T-helper 17 cell (primary cell): ENCODE results near the gene CAPZA1. TPM values are rescaled to one million over a fixed set of nuclear protein-coding genes. Genes with fewer than 3 reads are reported as not detected.

ENCODE experiments used
- ATAC-seq: fragments of 150-1000 bp; cut with Tn5 transposase; 2 replicates; pipeline ENCODE4 v1.10.0; 2021; ENCODE audit warnings: mild to moderate bottlenecking, moderate library complexity
- DNase-seq, 3 donors: peaks; one replicate each; pipeline versions ENCODE4 v3.0.0 to v3.0.0-alpha.2; 2020 to 2021
- H3K9me3 ChIP-seq: one replicate; pipeline ENCODE4 v1.7.0; 2013; ENCODE audit warnings: low read length, mild to moderate bottlenecking; ENCODE audit not compliant: control insufficient read depth, poor library complexity, severe bottlenecking
- H3K27ac Mint-ChIP-seq: one replicate; pipeline ENCODE4 v1.8.0; 2022; ENCODE audit warnings: mild to moderate bottlenecking, moderate library complexity, mixed read lengths
- H3K27me3 Mint-ChIP-seq: one replicate; pipeline ENCODE4 v1.8.0; 2022; ENCODE audit warnings: mixed read lengths
- H3K36me3 Mint-ChIP-seq: one replicate; pipeline ENCODE4 v1.8.0; 2022; ENCODE audit warnings: low read depth, mixed read lengths
- H3K4me1 Mint-ChIP-seq: one replicate; pipeline ENCODE4 v1.8.0; 2022; ENCODE audit warnings: mild to moderate bottlenecking, mixed read lengths
- H3K4me3 Mint-ChIP-seq: one replicate; pipeline ENCODE4 v1.8.0; 2022; ENCODE audit warnings: mild to moderate bottlenecking, moderate library complexity, mixed read lengths
- total RNA-seq, 4 donors: library from RNA in 2 of 4; stranded (reverse) in 2 of 4; gene quantifications; one replicate each; pipeline ENCODE4 v1.2.3 and lab custom pipeline; 2022 to 2026

The CAPZA1 gene
- total RNA-seq, 2 donors from 2014 or later: 203 to 224 TPM

DNA sequence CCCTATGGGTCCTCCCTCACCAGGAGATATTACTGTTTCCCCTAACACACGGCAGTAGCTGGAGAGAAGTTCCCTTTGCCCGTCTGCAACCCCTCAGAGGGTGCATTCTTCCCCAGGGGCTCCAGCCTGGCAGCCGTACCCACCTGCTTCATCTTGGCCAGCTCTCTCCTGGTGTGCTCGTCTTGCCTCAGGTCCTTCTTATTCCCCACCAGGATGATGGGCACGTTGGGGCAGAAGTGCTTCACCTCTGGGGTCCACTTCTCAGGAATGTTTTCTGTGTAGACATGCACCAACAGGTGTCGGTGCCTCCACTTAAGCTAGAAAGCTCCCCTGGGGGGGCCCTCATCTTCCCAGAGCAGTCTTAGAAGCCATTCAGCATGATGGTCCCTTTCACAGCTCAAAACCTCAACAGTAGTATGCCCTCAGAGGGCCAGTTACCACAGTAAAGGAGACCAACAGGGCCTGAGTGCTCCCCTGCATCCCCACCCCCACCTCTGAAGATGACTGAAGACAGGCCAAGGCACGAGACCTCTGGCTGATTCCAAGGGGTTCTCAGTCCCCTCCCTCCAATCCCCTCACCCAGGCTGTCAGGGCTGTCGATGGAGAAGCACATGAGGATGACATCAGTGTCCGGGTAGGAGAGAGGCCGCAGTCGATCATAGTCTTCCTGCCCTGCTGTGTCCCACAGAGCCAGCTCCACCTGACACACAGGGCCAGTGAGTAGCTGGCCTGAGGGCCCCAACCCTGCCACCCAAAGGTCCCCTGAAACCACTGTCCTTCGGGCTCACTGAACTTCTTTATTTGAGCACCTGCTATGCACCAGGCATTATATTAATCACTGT, 83.0 kb downstream of the CAPZA1 start:
- no peak for ATAC-seq
- no peaks in the 10 kb centered on the region for H3K9me3 ChIP-seq
- Mint-ChIP-seq H3K36me3 (peaks cover 6% of the 10 kb centered on the region), H3K4me1 (peaks cover 41% of the 10 kb centered on the region), H3K27ac (peak overlapping the region; percentile 78), H3K4me3 (no peak overlapping the region), H3K27me3 (no peaks in the 10 kb centered on the region)
- no peak for DNase-seq

DNA sequence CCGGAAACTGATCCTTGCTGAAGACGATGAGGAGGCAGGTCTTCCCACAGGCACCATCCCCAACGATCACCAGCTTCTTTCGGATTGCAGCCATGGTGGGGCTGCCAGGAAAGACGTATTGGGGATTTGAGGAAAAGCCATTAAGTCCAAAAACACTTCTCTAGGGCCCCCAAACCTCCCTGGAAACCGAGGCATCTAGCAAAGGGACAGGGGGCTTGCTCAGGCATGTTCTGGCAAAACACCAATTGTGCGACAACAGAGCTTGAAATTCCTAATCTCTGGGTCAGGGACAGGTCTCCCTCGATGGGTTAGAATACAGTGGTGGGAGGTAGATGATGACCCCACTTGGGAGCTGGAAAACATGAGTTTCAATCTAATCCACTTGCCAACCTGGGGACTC, 84.1 kb downstream of the CAPZA1 start:
- no peak for ATAC-seq
- H3K27me3 Mint-ChIP-seq: no peaks in the 10 kb centered on the region
- H3K4me1 Mint-ChIP-seq: peaks cover 43% of the 10 kb centered on the region
- H3K9me3 ChIP-seq: no peaks in the 10 kb centered on the region
- no peak for DNase-seq
- H3K4me3 Mint-ChIP-seq: no peak overlapping the region
- H3K27ac Mint-ChIP-seq: peak overlapping the region; percentile 92
- H3K36me3 Mint-ChIP-seq: peaks cover 6% of the 10 kb centered on the region

DNA sequence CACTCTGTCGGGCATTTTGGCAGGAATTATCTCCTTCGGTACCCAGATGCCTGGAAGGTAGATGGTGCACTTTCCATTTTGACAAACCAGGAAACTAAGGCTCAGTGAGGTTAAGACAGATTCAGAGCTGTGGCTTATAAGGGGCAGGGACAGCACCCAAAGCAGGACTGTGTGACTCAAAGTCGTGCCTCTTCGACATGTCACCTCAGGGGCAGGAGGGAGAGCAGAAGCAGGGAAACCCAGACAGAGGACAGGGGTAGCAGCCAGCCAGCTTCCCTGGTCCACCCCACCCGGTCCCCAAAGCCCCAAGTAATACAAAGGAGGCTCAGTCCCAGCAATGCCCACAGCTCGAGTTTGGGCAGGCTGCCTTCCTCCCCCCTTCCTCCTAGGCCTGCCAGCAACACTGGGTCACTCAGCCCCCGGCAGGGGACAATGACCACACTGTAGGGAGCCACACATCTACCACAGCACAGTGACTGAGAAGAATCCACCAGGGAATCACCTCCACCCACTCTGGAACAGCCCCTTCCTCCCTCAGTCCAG, 84.8 kb downstream of the CAPZA1 start:
- H3K36me3 Mint-ChIP-seq: peaks cover 5% of the 10 kb centered on the region
- H3K4me1 Mint-ChIP-seq: peaks cover 42% of the 10 kb centered on the region
- H3K4me3 Mint-ChIP-seq: peak overlapping the region; percentile 86
- H3K9me3 ChIP-seq: no peaks in the 10 kb centered on the region
- ATAC-seq: no peak
- peak overlapping the region; percentile 92 for H3K27ac Mint-ChIP-seq
- DNase-seq: no peak
- no peaks in the 10 kb centered on the region for H3K27me3 Mint-ChIP-seq

DNA sequence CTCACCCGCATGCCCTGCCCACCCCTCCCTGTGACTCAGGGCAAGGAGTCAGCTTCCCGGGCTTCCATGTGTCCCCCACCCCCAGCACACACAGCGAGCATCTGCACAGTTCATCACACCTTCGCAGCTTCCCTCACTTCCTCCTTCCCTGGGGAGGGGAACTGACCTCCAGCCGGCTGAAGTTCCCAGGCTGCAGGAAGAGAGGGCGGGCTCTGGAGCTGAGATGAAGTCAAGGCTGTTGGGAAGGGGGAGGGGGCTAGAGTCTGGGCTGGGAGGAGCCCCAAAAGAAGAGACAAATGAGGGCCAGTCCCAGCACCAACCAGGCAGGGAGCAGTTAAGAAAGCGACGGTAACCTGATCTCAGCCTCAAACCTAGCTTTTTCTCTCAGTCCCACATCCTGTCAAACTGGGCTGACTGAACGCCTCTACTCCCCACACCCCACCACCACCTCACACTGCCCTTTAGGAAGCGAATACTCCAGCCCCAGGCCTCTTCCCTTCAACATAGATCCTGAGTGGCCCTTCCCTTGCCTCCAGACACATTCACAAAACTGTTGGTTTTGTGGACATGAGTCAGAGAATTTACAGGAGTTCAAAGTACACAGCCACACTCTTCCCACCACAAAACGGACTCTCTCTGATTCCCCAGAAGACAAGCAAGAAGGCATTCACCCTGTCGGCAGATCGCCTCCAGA, 85.4 kb downstream of the CAPZA1 start:
- H3K27ac Mint-ChIP-seq: peak overlapping the region; percentile 92
- H3K9me3 ChIP-seq: no peaks in the 10 kb centered on the region
- H3K36me3 Mint-ChIP-seq: peaks cover 4% of the 10 kb centered on the region
- peaks cover 42% of the 10 kb centered on the region for H3K4me1 Mint-ChIP-seq
- ATAC-seq (peak; percentile 73), DNase-seq (peak in 2 of 3 donors; percentile 23 to 27)
- H3K27me3 Mint-ChIP-seq: no peaks in the 10 kb centered on the region
- H3K4me3 Mint-ChIP-seq: peak overlapping the region; percentile 86

DNA sequence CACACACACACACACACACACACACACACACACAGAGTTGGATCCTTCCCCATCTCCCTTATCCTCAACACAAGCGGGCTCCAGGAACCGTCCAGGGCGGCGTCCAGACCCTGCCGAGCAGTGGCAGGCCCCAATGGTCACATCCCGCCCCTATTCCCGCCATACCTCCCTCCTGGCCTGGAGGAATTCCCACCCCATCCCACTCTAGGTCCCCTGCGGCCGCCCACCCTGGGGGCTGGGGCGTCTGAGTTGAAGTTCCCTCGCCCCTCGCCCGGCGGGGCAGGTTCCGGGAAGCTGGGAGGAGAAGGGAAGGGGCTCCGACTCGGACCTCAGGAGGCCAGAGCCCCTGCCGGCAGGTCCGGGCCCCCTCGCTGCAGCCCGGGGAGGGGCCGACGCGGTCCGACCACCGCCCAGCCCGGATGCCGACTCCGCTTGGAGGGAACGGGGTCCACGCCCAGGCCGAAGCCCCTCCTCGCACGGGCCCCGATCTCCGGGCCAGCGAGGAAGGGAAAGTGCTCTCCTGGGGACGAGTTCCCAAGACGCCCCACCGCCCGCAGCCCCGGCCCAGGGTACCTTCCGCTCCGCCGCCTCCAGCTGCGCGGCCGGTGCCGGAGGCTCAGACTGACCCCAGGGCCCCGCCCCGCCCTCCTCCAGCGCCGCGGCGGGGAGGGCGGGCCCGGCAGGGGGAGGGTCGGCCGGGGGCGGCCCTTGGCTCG, 87.0 kb downstream of the CAPZA1 start, which contains the start of gene RHOC:
RHOC (minus strand) TSS at position 623 of the 716 bp plus-strand sequence. CDS start 3,328 bp downstream, outside the sequence.
- Mint-ChIP-seq H3K4me1 (peaks cover 39% of the 10 kb centered on the region), H3K27me3 (no peaks in the 10 kb centered on the region), H3K4me3 (peak within 1 kb of the TSS; percentile 90), H3K27ac (peak within 1 kb of the TSS; percentile 92), H3K36me3 (peaks cover 4% of the 10 kb centered on the region)
- DNase-seq: peak in 2 of 3 donors; percentile 40 to 50
- no peaks in the 10 kb centered on the region for H3K9me3 ChIP-seq
- ATAC-seq: peak; percentile 53

DNA sequence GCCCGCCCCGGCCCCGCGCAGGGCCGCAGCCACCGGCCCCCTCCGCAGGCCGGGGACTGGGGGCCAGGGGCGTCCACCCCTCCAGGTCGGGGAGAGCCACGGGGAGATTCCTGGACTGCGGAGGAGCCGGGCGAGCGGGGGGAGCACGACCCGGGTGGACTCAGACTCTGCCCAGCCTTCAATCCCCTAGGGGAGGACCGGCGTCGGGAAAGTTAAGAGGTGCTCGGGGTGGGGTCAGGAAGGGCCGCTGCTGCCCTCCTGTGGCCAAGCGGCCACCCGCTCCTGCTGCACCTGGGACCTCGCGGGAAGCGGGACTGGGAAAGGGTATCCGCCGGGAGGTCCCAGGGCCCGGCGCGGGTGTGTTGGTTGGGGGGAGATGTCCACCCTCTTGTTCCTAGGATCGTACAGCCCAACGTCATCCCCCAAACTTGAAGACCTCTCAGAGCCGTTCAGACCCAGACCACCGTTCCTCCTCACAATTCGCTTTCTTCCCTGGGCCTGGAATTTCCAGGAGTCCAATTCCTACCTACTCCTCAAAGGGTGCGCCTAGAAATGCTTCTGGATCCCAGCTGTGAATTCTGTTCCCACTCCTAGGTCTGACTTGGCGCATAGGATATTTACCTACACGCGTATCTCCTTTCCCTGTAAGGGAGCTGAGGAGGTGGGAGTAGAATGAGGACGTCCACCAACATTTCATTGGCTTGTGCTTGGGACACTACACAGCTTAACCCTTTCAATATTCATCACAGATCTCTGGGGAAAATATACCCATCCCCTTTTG, 87.8 kb downstream of the CAPZA1 start:
- no peaks in the 10 kb centered on the region for H3K36me3 Mint-ChIP-seq
- ATAC-seq: peak; percentile 68
- no peaks in the 10 kb centered on the region for H3K9me3 ChIP-seq
- H3K4me1 Mint-ChIP-seq: peaks cover 32% of the 10 kb centered on the region
- H3K27me3 Mint-ChIP-seq: peaks cover 2% of the 10 kb centered on the region
- peak overlapping the region; percentile 90 for H3K4me3 Mint-ChIP-seq
- no peak overlapping the region for H3K27ac Mint-ChIP-seq
- peak; percentile 44 to 45 (median 45) for DNase-seq

DNA sequence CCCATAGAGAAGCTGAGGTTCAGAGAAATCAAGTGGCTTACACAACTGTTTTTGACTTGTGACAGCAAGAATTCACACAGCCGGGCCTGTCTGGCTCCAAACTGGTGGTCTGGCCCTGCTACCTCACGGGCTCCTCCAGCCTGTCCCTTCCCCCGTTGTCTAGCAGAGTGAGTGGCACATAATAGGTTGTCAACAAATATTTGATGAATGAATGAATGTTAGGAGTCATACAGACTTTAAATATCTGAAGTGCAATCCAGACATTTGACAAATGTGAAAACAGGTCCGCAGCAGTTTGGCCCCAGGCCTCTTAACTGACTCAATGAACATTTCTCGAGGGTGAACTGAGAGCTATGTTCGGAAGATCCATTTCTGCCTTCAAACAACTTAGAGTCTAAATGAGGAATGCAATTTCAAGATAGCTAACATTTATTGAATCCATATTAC, 88.4 kb downstream of the CAPZA1 start:
- Mint-ChIP-seq H3K27ac (no peak overlapping the region), H3K4me1 (peaks cover 30% of the 10 kb centered on the region), H3K27me3 (peaks cover 7% of the 10 kb centered on the region), H3K4me3 (peak overlapping the region; percentile 90), H3K36me3 (no peaks in the 10 kb centered on the region)
- ATAC-seq (no peak), DNase-seq (no peak)
- H3K9me3 ChIP-seq: no peaks in the 10 kb centered on the region

DNA sequence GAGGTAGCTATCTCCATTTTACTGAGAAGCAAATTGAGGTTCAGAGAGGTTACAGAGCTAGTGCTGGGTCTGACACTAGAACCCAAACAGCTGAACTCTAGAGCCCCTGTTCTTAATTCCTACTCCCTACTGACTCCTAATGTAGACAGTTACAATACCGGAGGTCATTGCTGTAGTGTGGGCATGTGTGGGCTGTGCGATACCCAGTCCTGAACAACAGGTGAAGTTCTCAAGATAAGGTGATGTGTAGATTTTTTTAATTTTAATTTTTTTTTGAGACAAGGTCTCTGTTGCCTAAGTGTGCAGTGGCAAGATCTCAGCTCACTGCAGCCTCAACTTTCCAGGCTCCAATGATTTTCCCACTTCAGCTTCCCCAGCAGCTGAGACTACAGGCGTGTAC, 88.9 kb downstream of the CAPZA1 start:
- no peak for ATAC-seq
- Mint-ChIP-seq H3K36me3 (no peaks in the 10 kb centered on the region), H3K4me1 (peaks cover 30% of the 10 kb centered on the region), H3K27me3 (peaks cover 7% of the 10 kb centered on the region), H3K27ac (no peak overlapping the region), H3K4me3 (no peak overlapping the region)
- no peaks in the 10 kb centered on the region for H3K9me3 ChIP-seq
- no peak for DNase-seq

DNA sequence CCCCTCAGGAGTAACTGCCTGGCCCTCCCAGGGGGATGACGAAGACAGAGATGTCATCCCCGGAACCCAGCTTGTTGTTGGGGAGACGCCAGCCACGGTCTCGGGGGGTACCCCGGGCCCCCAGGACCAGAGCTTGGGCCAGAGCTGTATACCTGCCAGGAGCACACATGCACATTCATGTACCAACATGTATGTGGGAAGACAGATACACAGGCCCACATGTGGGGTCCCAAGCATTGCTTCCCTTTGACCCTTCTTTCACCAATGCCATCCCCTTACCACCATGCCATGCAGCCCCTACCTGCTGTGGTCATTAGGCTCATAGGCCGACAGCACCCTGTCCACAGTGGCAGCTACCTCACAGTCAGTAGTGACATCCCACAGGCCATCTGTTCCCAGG, 90.5 kb downstream of the CAPZA1 start:
- H3K36me3 Mint-ChIP-seq: no peaks in the 10 kb centered on the region
- peaks cover 7% of the 10 kb centered on the region for H3K27me3 Mint-ChIP-seq
- ATAC-seq (no peak), DNase-seq (no peak)
- H3K9me3 ChIP-seq: no peaks in the 10 kb centered on the region
- no peak overlapping the region for H3K27ac Mint-ChIP-seq
- H3K4me3 Mint-ChIP-seq: no peak overlapping the region
- peaks cover 22% of the 10 kb centered on the region for H3K4me1 Mint-ChIP-seq

DNA sequence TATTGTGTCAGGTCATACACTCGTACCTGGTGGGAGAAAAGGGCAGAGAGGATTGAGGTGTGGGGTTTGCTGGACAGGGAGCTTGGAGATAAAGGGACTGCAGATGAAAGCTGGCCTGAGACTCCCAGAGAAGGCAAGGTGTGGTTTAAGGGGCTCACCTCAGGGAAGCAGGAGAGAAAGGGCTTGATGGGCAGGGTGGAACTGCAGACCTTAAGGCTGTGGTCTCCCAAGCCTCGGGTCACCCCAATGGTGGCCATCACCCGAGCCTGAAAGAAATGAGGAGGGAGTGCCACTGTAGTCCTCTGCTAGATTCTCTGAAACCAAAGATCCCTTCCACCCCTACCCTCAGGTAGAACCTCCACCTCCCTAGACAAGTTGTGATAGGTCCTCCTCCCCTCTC, 91.0 kb downstream of the CAPZA1 start:
- no peaks in the 10 kb centered on the region for H3K9me3 ChIP-seq
- Mint-ChIP-seq H3K27me3 (peaks cover 7% of the 10 kb centered on the region), H3K4me1 (peaks cover 20% of the 10 kb centered on the region), H3K36me3 (no peaks in the 10 kb centered on the region), H3K27ac (no peak overlapping the region), H3K4me3 (no peak overlapping the region)
- no peak for DNase-seq
- no peak for ATAC-seq

DNA sequence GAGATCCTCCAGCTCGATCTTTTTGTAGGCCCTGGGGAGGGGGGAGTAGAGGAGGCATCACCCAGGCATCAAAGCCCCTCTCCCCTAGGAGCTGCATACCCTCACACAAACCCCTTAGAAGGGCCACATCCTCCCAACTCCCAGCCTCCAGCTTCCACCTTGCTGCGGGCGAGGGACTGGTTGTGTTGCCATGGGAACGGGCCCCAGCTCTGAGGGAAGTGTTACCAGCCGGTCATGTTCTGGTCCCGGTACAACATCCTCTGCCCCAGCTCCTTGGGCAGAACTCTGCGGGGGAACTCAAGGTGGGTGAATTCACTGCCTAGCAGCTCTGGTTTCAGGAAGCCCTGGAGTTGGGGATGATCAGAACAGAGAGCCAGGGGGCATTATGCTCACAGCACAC, 91.4 kb downstream of the CAPZA1 start:
- Mint-ChIP-seq H3K27me3 (peaks cover 7% of the 10 kb centered on the region), H3K4me1 (peaks cover 19% of the 10 kb centered on the region), H3K4me3 (no peak overlapping the region), H3K27ac (no peak overlapping the region), H3K36me3 (no peaks in the 10 kb centered on the region)
- DNase-seq (no peak), ATAC-seq (no peak)
- no peaks in the 10 kb centered on the region for H3K9me3 ChIP-seq

DNA sequence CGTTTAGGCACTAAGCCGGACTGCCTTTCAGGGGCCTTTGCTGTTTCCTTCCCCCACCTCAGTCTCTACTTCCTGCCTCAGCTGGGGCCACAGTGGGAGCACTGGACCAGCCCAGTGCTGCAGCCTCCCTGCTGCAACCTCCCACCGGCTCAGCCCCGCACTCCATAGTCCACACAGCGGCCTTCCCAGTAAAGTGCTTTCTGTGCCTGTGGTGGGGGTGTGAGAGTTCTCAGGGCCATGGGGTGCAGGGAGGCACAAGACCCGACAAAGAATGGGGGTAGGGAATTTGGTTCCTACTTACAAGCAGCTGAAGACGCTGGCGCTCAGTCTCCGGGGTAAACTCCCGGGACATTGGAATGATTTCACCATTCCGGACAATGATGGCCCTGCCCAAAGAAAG, 92.0 kb downstream of the CAPZA1 start:
- Mint-ChIP-seq H3K36me3 (no peaks in the 10 kb centered on the region), H3K27me3 (peaks cover 7% of the 10 kb centered on the region), H3K27ac (no peak overlapping the region), H3K4me3 (no peak overlapping the region), H3K4me1 (peaks cover 20% of the 10 kb centered on the region)
- H3K9me3 ChIP-seq: no peaks in the 10 kb centered on the region
- ATAC-seq (no peak), DNase-seq (no peak)
